H9 (cell line): ENCODE measurements around the gene LATS2. TPM values are rescaled to one million over a fixed set of nuclear protein-coding genes. Genes with fewer than 3 reads are reported as not detected.

Source experiments
- DNase-seq: peaks from one replicate; pipeline ENCODE4 v3.0.0-alpha.2; 2017
- H2AFZ ChIP-seq: one replicate; pipeline ENCODE4 v1.6.1; 2013; ENCODE audit warnings: mild to moderate bottlenecking, low read length, control low read depth, moderate library complexity
- H2AK5ac ChIP-seq: 2 replicates; pipeline ENCODE4 v1.6.1; 2013; ENCODE audit warnings: low read length, control low read depth, mixed read lengths; ENCODE audit not compliant: insufficient read length
- H2BK120ac ChIP-seq: one replicate; pipeline ENCODE4 v1.6.1; 2013; ENCODE audit warnings: low read depth, mild to moderate bottlenecking, low read length, control low read depth, inconsistent platforms; ENCODE audit not compliant: poor library complexity, severe bottlenecking
- H2BK12ac ChIP-seq: 2 replicates; pipeline ENCODE4 v1.6.1; 2013; ENCODE audit warnings: low read length, control low read depth, mixed read lengths, low read depth; ENCODE audit not compliant: insufficient read length
- H2BK15ac ChIP-seq: 2 replicates; pipeline ENCODE4 v1.6.1; 2013; ENCODE audit warnings: low read depth, low read length, control low read depth
- H2BK20ac ChIP-seq: one replicate; pipeline ENCODE4 v1.6.1; 2013; ENCODE audit warnings: low read depth, mild to moderate bottlenecking, low read length, control low read depth, inconsistent platforms; ENCODE audit not compliant: poor library complexity, severe bottlenecking
- H2BK5ac ChIP-seq: 2 replicates; pipeline ENCODE4 v1.6.1; 2013; ENCODE audit warnings: low read length, control low read depth, mixed read lengths; ENCODE audit not compliant: insufficient read length
- H3K14ac ChIP-seq: 2 replicates; pipeline ENCODE4 v1.6.1; 2013; ENCODE audit warnings: low read length, control low read depth; ENCODE audit not compliant: insufficient read depth
- H3K18ac ChIP-seq: 2 replicates; pipeline ENCODE4 v1.6.1; 2013; ENCODE audit warnings: low read depth, mild to moderate bottlenecking, mixed read lengths, low read length, control low read depth; ENCODE audit not compliant: insufficient read length
- H3K23ac ChIP-seq: 2 replicates; pipeline ENCODE4 v1.6.1; 2013; ENCODE audit warnings: low read length, control low read depth, mixed read lengths, low read depth; ENCODE audit not compliant: insufficient read length
- H3K23me2 ChIP-seq: 2 replicates; pipeline ENCODE4 v1.6.1; 2013; ENCODE audit warnings: low read depth, mild to moderate bottlenecking, mixed read lengths, low read length, control low read depth; ENCODE audit not compliant: insufficient read length, poor library complexity, severe bottlenecking
- H3K27ac ChIP-seq: 2 replicates; pipeline ENCODE4 v1.5.1; 2013; ENCODE audit warnings: low read length, control low read depth, mixed read lengths, low read depth; ENCODE audit not compliant: insufficient read length
- H3K27me3 ChIP-seq: 2 replicates; pipeline ENCODE4 v1.6.1; 2013; ENCODE audit warnings: low read length, control low read depth, inconsistent platforms; ENCODE audit not compliant: insufficient read depth
- H3K4ac ChIP-seq: 2 replicates; pipeline ENCODE4 v1.6.1; 2013; ENCODE audit warnings: low read depth, mild to moderate bottlenecking, control low read depth, inconsistent platforms, low read length, moderate library complexity
- H3K4me1 ChIP-seq: 2 replicates; pipeline ENCODE4 v1.6.1; 2013; ENCODE audit warnings: low read length, control low read depth, inconsistent platforms; ENCODE audit not compliant: insufficient read depth
- H3K4me2 ChIP-seq: 2 replicates; pipeline ENCODE4 v1.6.1; 2013; ENCODE audit warnings: low read length, control low read depth, mixed read lengths; ENCODE audit not compliant: insufficient read length, insufficient read depth
- H3K56ac ChIP-seq: 2 replicates; pipeline ENCODE4 v1.6.1; 2013; ENCODE audit warnings: low read depth, mild to moderate bottlenecking, mixed read lengths, low read length, control low read depth; ENCODE audit not compliant: insufficient read length
- H3K79me1 ChIP-seq: 2 replicates; pipeline ENCODE4 v1.6.1; 2013; ENCODE audit warnings: low read depth, mild to moderate bottlenecking, moderate library complexity, low read length, control low read depth, inconsistent platforms; ENCODE audit not compliant: insufficient read depth, poor library complexity, severe bottlenecking
- H3K79me2 ChIP-seq: 2 replicates; pipeline ENCODE4 v1.6.1; 2013; ENCODE audit warnings: low read length, control low read depth, inconsistent platforms; ENCODE audit not compliant: insufficient read depth
- H3K9ac ChIP-seq: 2 replicates; pipeline ENCODE4 v1.6.1; 2013; ENCODE audit warnings: low read length, control low read depth, mixed read lengths; ENCODE audit not compliant: insufficient read length; ENCODE audit errors: extremely low read depth
- H3K9me3 ChIP-seq: one replicate; pipeline ENCODE4 v1.6.1; 2013; ENCODE audit warnings: low read depth, low read length, inconsistent platforms; ENCODE audit not compliant: control insufficient read depth
- H3T11ph ChIP-seq: one replicate; pipeline ENCODE4 v1.6.1; 2013; ENCODE audit warnings: mild to moderate bottlenecking, low read length, control low read depth, inconsistent platforms
- H4K20me1 ChIP-seq: one replicate; pipeline ENCODE4 v1.6.1; 2013; ENCODE audit not compliant: control insufficient read depth, insufficient read length, insufficient read depth
- H4K5ac ChIP-seq: 2 replicates; pipeline ENCODE4 v1.6.1; 2013; ENCODE audit warnings: low read depth, mild to moderate bottlenecking, mixed read lengths, low read length, control low read depth; ENCODE audit not compliant: insufficient read length
- H4K8ac ChIP-seq: replicated peaks from 2 replicates; pipeline ENCODE4 v1.6.1; 2013; ENCODE audit warnings: low read length, control low read depth, mixed read lengths, low read depth; ENCODE audit not compliant: insufficient read length
- H4K91ac ChIP-seq: 2 replicates; pipeline ENCODE4 v1.6.1; 2013; ENCODE audit warnings: low read depth, mild to moderate bottlenecking, moderate library complexity, mixed read lengths, low read length, control low read depth; ENCODE audit not compliant: insufficient read length
- H3K27ac Mint-ChIP-seq, 3 experiments: 2 replicates in 2 of 3; 3 replicates in 1 of 3; pipeline ENCODE4 v1.8.0; 2020 to 2021; ENCODE audit warnings: mixed read lengths in 3 of 3, mild to moderate bottlenecking in 1 of 3, moderate library complexity in 1 of 3
- H3K27me3 Mint-ChIP-seq: 2 replicates; pipeline ENCODE4 v1.8.0; 2021; ENCODE audit warnings: low read depth, mild to moderate bottlenecking, moderate library complexity, mixed read lengths
- H3K36me3 Mint-ChIP-seq, 3 experiments: 2 replicates in 2 of 3; 3 replicates in 1 of 3; pipeline ENCODE4 v1.8.0; 2020 to 2021; ENCODE audit warnings: low read depth in 3 of 3, mixed read lengths in 3 of 3; ENCODE audit not compliant: insufficient read depth in 1 of 3
- H3K4me1 Mint-ChIP-seq, 2 experiments: 2 replicates each; pipeline ENCODE4 v1.8.0; 2020; ENCODE audit warnings: mixed read lengths in 2 of 2
- H3K4me3 Mint-ChIP-seq, 2 experiments: 2 replicates in 1 of 2; 3 replicates in 1 of 2; pipeline ENCODE4 v1.8.0; 2020 to 2021; ENCODE audit warnings: mild to moderate bottlenecking in 2 of 2, mixed read lengths in 2 of 2, moderate library complexity in 1 of 2
- H3K9me3 Mint-ChIP-seq, 2 experiments: 2 replicates in 1 of 2; 3 replicates in 1 of 2; pipeline ENCODE4 v1.8.0; 2020; ENCODE audit warnings: mild to moderate bottlenecking in 2 of 2, mixed read lengths in 2 of 2, moderate library complexity in 1 of 2
- CTCF ChIP-seq: fragments of 200-600 bp; sonication (generic); conservative IDR thresholded peaks from 3 replicates; pipeline ENCODE4 v1.8.0; 2021; ENCODE audit warnings: antibody characterized with exemption, mild to moderate bottlenecking
- WGBS: extraction: QIAGEN DNeasy Blood & Tissue Kit; methylation state at CpG from one replicate; pipeline ENCODE4 v1.1.7; 2013; ENCODE audit warnings: missing lambda C conversion rate, low lambda C conversion rate, mixed read lengths; ENCODE audit not compliant: insufficient read length; ENCODE audit errors: extremely low coverage; 5-methylcytosine and 5-hydroxymethylcytosine counted together
- long read RNA-seq: library from polyadenylated mRNA; unstranded; transcript quantifications from one replicate; pipeline ENCODE4 v2.0.0, GENCODE V29; 2020
- total RNA-seq: library from RNA; stranded (reverse); gene quantifications from 2 replicates; pipeline ENCODE4 v1.2.1, GENCODE V29; 2021

Gene LATS2
- 16.8 and 20.0 TPM in 2 replicates for total RNA-seq
- long read RNA-seq, partial matches to known transcripts = 2 of 5 reads
- long read RNA-seq, other reads (novel, unspliced or antisense) = 3 of 5 reads

- H3K4me1 ChIP-seq = peaks cover 4% of the 10 kb centered on the region; the same call in 1 of the 2 replicates
- H3T11ph ChIP-seq = no peak within 1 kb of the TSS
- peaks cover 16% of the 10 kb centered on the region; the same call in 1 of the 2 replicates for H3K79me2 ChIP-seq
- no peak within 1 kb of the TSS for H3K23ac ChIP-seq
- no peak within 1 kb of the TSS for H2BK20ac ChIP-seq
- H3K4me2 ChIP-seq = peak within 1 kb of the TSS; percentile 52
- H3K9ac ChIP-seq = peak within 1 kb of the TSS; percentile 80
- no peaks in the 10 kb centered on the region for H3K27me3 ChIP-seq
- no peak within 1 kb of the TSS for H2BK120ac ChIP-seq
- peak within 1 kb of the TSS; percentile 90 for H3K14ac ChIP-seq
- H3K9me3 Mint-ChIP-seq = no peaks in the 10 kb centered on the region; a peak in 1 of 5 replicates
- H3K79me1 ChIP-seq = peaks cover 2% of the 10 kb centered on the region
- no peak within 1 kb of the TSS for H2BK12ac ChIP-seq
- peak; percentile 96 for DNase-seq
- peaks cover 3% of the 10 kb centered on the region for H3K23me2 ChIP-seq
- H4K20me1 ChIP-seq = no peaks in the 10 kb centered on the region
- H2AK5ac ChIP-seq = no peak within 1 kb of the TSS
- peak within 1 kb of the TSS; percentile 78 to 81 for H3K4me3 Mint-ChIP-seq
- H3K18ac ChIP-seq = peak within 1 kb of the TSS; percentile 90
- no peak within 1 kb of the TSS for H2AFZ ChIP-seq
- peaks cover 0 to 8% (median 5%) of the 10 kb centered on the region in 3 experiments; a peak in 4 of 7 replicates for H3K36me3 Mint-ChIP-seq
- no peak within 1 kb of the TSS for H4K5ac ChIP-seq
- H4K91ac ChIP-seq = no peak within 1 kb of the TSS
- H3K9me3 ChIP-seq = no peaks in the 10 kb centered on the region
- no CpG with 5 or more reads among the region's 96 CpGs for WGBS
- no peak within 1 kb of the TSS for H3K27ac ChIP-seq
- no peak for TF ChIP-seq CTCF
- peak within 1 kb of the TSS; percentile 8 for H2BK5ac ChIP-seq
- H3K4me1 Mint-ChIP-seq = peaks cover 31 to 42% of the 10 kb centered on the region in 2 experiments
- peak within 1 kb of the TSS; percentile 73 to 83 (median 79); a peak in 5 of 7 replicates for H3K27ac Mint-ChIP-seq
- H3K4ac ChIP-seq = no peak within 1 kb of the TSS; the same call in 1 of the 2 replicates
- H3K27me3 Mint-ChIP-seq = no peaks in the 10 kb centered on the region
- H2BK15ac ChIP-seq = no peak within 1 kb of the TSS
- no peak within 1 kb of the TSS for H4K8ac ChIP-seq
- no peak within 1 kb of the TSS for H3K56ac ChIP-seq
These were observed at the start of gene LATS2 for GRCh38 chr13:21061029-21061763. Gene LATS2, minus strand, starts transcription at chr13:21061586. Its CDS starts 15,560 bp downstream, at chr13:21046026.
